WERI-Rb-1 (cell line): ENCODE data around the gene SEMA3B.

ENCODE experiments used
- DNase-seq: peaks from one replicate; pipeline ENCODE4 v3.0.0-alpha.2; 2020
- H3K27ac ChIP-seq: fragments of 250-450 bp; sonication (Bioruptor Pico); 2 replicates; pipeline ENCODE4 v1.5.1; 2020; ENCODE audit warnings: mild to moderate bottlenecking, moderate library complexity
- H3K27me3 ChIP-seq: fragments of 250-450 bp; sonication (Bioruptor Pico); 2 replicates; pipeline ENCODE4 v1.5.1; 2021; ENCODE audit warnings: mild to moderate bottlenecking, low read depth, moderate library complexity; ENCODE audit not compliant: insufficient read depth, severe bottlenecking
- H3K36me3 ChIP-seq: fragments of 250-450 bp; sonication (Bioruptor Pico); 2 replicates; pipeline ENCODE4 v1.5.1; 2020; ENCODE audit warnings: mild to moderate bottlenecking, moderate library complexity
- H3K4me3 ChIP-seq: 2 replicates; pipeline ENCODE4 v1.5.1; 2011; ENCODE audit warnings: low read depth, mild to moderate bottlenecking, control low read depth, low read length
- H3K9me3 ChIP-seq: fragments of 250-450 bp; sonication (Bioruptor Pico); 2 replicates; pipeline ENCODE4 v1.5.1; 2021; ENCODE audit warnings: mild to moderate bottlenecking, moderate library complexity; ENCODE audit not compliant: severe bottlenecking
- CTCF ChIP-seq: IDR thresholded peaks from 2 replicates; pipeline ENCODE4 v1.5.1; 2011; ENCODE audit warnings: low read depth, mild to moderate bottlenecking, control low read depth, inconsistent platforms, low read length

The SEMA3B gene

GRCh38 chr3:50249457-50249856 lies 19.5 kb upstream of the SEMA3B start:
- no peaks in the 10 kb centered on the region for H3K9me3 ChIP-seq
- no peak for TF ChIP-seq CTCF
- no peak overlapping the region for H3K4me3 ChIP-seq
- no peak for DNase-seq
- no peaks in the 10 kb centered on the region for H3K27me3 ChIP-seq
- H3K36me3 ChIP-seq: peaks cover 25% of the 10 kb centered on the region
- no peak overlapping the region for H3K27ac ChIP-seq

- H3K27me3 ChIP-seq: no peaks in the 10 kb centered on the region
- H3K36me3 ChIP-seq: peaks cover 29% of the 10 kb centered on the region
- no peak for TF ChIP-seq CTCF
- H3K27ac ChIP-seq: no peak overlapping the region
- no peak overlapping the region for H3K4me3 ChIP-seq
- H3K9me3 ChIP-seq: no peaks in the 10 kb centered on the region
- DNase-seq: no peak
Observed at GRCh38 chr3:50250514-50250913, 18.4 kb upstream of the SEMA3B start.

GRCh38 chr3:50251220-50251619 lies 17.7 kb upstream of the SEMA3B start:
- no peak overlapping the region for H3K4me3 ChIP-seq
- H3K27ac ChIP-seq: no peak overlapping the region
- no peak for TF ChIP-seq CTCF
- DNase-seq: no peak
- H3K27me3 ChIP-seq: no peaks in the 10 kb centered on the region
- no peaks in the 10 kb centered on the region for H3K9me3 ChIP-seq
- peaks cover 30% of the 10 kb centered on the region for H3K36me3 ChIP-seq

GRCh38 chr3:50254577-50255250 lies 14.2 kb upstream of the SEMA3B start:
- H3K9me3 ChIP-seq: no peaks in the 10 kb centered on the region
- peaks cover 42% of the 10 kb centered on the region for H3K36me3 ChIP-seq
- no peak for DNase-seq
- TF ChIP-seq CTCF: no peak
- H3K27me3 ChIP-seq: no peaks in the 10 kb centered on the region
- H3K4me3 ChIP-seq: no peak overlapping the region
- H3K27ac ChIP-seq: no peak overlapping the region

GRCh38 chr3:50255251-50255615 lies 13.7 kb upstream of the SEMA3B start:
- no peaks in the 10 kb centered on the region for H3K27me3 ChIP-seq
- no peak overlapping the region for H3K4me3 ChIP-seq
- no peak for TF ChIP-seq CTCF
- no peaks in the 10 kb centered on the region for H3K9me3 ChIP-seq
- H3K27ac ChIP-seq: no peak overlapping the region
- DNase-seq: no peak
- H3K36me3 ChIP-seq: peaks cover 43% of the 10 kb centered on the region
